HepG2 (cell line): ENCODE results near the gene LILRB5. TPM values are rescaled to one million over a fixed set of nuclear protein-coding genes. Genes with fewer than 3 reads are reported as not detected.
A peak's percentile ranks its signal among the peaks of the same experiment; 100 is the strongest.

ENCODE experiments used
- CC2D1A ChIP-seq: sonication (generic); formaldehyde crosslinking; IDR thresholded peaks from 2 replicates; pipeline ENCODE4 v1.8.1; 2023; ENCODE audit warnings: mild to moderate bottlenecking, missing genetic modification reagents
- ISX ChIP-seq: sonication (generic); formaldehyde crosslinking; conservative IDR thresholded peaks from 2 replicates; pipeline ENCODE4 v1.5.0; 2020; ENCODE audit warnings: missing genetic modification reagents
- KDM5A ChIP-seq: fragments of 200-600 bp; sonication (generic); IDR thresholded peaks from 2 replicates; pipeline ENCODE4 v1.7.0; 2018; ENCODE audit warnings: antibody characterized with exemption, mild to moderate bottlenecking, low read length, borderline replicate concordance
- KDM6A ChIP-seq: IDR thresholded peaks from 2 replicates; pipeline ENCODE4 v1.6.1; 2016; ENCODE audit warnings: low read depth
- NBN ChIP-seq: fragments of 450-650 bp; conservative IDR thresholded peaks from 2 replicates; pipeline ENCODE4 v1.6.1; 2017
- POLR2A ChIP-seq, 2 experiments: IDR thresholded peaks; 2 replicates each; pipeline ENCODE4 v1.6.1; 2011; ENCODE audit warnings: low read depth in 2 of 2, low read length in 2 of 2, mild to moderate bottlenecking in 1 of 2, moderate library complexity in 1 of 2; ENCODE audit not compliant: insufficient read depth in 1 of 2
- PRMT3 ChIP-seq: sonication (generic); formaldehyde crosslinking; IDR thresholded peaks from 2 replicates; pipeline ENCODE4 v1.8.1; 2022; ENCODE audit warnings: low read depth, mild to moderate bottlenecking, moderate library complexity, missing genetic modification reagents, borderline replicate concordance
- SMAD3 ChIP-seq: sonication (generic); formaldehyde crosslinking; IDR thresholded peaks from 2 replicates; pipeline ENCODE4 v1.4.0; 2020; ENCODE audit warnings: missing genetic modification reagents
- TBX2 ChIP-seq: sonication (generic); formaldehyde crosslinking; IDR thresholded peaks from 2 replicates; pipeline ENCODE4 v1.5.0; 2020; ENCODE audit warnings: missing genetic modification reagents, mild to moderate bottlenecking, borderline replicate concordance
- TBX3 ChIP-seq: fragments of 450-650 bp; IDR thresholded peaks from 2 replicates; pipeline ENCODE4 v1.6.1; 2017; ENCODE audit warnings: antibody characterized with exemption, mild to moderate bottlenecking, inconsistent platforms, borderline replicate concordance
- ZNF746 ChIP-seq: sonication (generic); formaldehyde crosslinking; IDR thresholded peaks from 2 replicates; pipeline ENCODE4 v1.8.0; 2022; ENCODE audit warnings: mild to moderate bottlenecking, missing genetic modification reagents
- ZNF816 ChIP-seq: sonication (generic); formaldehyde crosslinking; IDR thresholded peaks from 2 replicates; pipeline ENCODE4 v1.8.0; 2022; ENCODE audit warnings: missing genetic modification reagents, mild to moderate bottlenecking, borderline replicate concordance
- polyA plus RNA-seq, 8 experiments: library from polyadenylated mRNA; depleted of rRNA in 3 of 8; stranded (reverse) in 7 of 8; unstranded in 1 of 8; fragments of >200 nt; fragmentation: Illumina TruSeq in 4 of 8; extraction: Trizol in 4 of 8; gene quantifications; 2 replicates each; pipeline versions ENCODE4 v1.2.1 to v1.2.3, GENCODE V29; 2011 to 2016; ENCODE audit warnings: low read depth in 4 of 8, missing spikeins in 1 of 8, mixed read lengths in 1 of 8; ENCODE audit not compliant: insufficient read depth in 1 of 8
- total RNA-seq, 5 experiments: library from RNA; depleted of rRNA; stranded (reverse); fragments of >200 nt; fragmentation: Illumina TruSeq; extraction: Trizol; gene quantifications; 2 replicates each; pipeline ENCODE4 v1.2.3, GENCODE V29; 2016; ENCODE audit warnings: low read depth in 1 of 5
- TF ChIP-seq, protein P1 (sequence below): sonication (generic); formaldehyde crosslinking; conservative IDR thresholded peaks from 2 replicates; pipeline ENCODE4 v1.4.0; 2020; ENCODE audit warnings: missing genetic modification reagents
- TF ChIP-seq, protein P2 (sequence below), 2 experiments: fragments of 450-650 bp in 1 of 2; sonication (generic) in 1 of 2; formaldehyde crosslinking in 1 of 2; IDR thresholded peaks; 2 replicates each; pipeline versions ENCODE4 v1.6.1 to v1.8.0; 2016 to 2022; ENCODE audit warnings: antibody characterized with exemption in 1 of 2, mild to moderate bottlenecking in 1 of 2, missing genetic modification reagents in 1 of 2
- TF ChIP-seq, protein P3 (sequence below): sonication (generic); formaldehyde crosslinking; IDR thresholded peaks from 2 replicates; pipeline ENCODE4 v1.4.0; 2020; ENCODE audit warnings: mild to moderate bottlenecking, missing genetic modification reagents

Gene LILRB5
- total and polyA plus RNA-seq, 2 of the 13 experiments (the other 11 are each of a cell fraction or from before 2014, with no cell fraction given), result not detected

- TF ChIP-seq, protein P1, sequence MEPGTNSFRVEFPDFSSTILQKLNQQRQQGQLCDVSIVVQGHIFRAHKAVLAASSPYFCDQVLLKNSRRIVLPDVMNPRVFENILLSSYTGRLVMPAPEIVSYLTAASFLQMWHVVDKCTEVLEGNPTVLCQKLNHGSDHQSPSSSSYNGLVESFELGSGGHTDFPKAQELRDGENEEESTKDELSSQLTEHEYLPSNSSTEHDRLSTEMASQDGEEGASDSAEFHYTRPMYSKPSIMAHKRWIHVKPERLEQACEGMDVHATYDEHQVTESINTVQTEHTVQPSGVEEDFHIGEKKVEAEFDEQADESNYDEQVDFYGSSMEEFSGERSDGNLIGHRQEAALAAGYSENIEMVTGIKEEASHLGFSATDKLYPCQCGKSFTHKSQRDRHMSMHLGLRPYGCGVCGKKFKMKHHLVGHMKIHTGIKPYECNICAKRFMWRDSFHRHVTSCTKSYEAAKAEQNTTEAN (CRISPR knock-in tag), result no peak
- TF ChIP-seq, protein P2, sequence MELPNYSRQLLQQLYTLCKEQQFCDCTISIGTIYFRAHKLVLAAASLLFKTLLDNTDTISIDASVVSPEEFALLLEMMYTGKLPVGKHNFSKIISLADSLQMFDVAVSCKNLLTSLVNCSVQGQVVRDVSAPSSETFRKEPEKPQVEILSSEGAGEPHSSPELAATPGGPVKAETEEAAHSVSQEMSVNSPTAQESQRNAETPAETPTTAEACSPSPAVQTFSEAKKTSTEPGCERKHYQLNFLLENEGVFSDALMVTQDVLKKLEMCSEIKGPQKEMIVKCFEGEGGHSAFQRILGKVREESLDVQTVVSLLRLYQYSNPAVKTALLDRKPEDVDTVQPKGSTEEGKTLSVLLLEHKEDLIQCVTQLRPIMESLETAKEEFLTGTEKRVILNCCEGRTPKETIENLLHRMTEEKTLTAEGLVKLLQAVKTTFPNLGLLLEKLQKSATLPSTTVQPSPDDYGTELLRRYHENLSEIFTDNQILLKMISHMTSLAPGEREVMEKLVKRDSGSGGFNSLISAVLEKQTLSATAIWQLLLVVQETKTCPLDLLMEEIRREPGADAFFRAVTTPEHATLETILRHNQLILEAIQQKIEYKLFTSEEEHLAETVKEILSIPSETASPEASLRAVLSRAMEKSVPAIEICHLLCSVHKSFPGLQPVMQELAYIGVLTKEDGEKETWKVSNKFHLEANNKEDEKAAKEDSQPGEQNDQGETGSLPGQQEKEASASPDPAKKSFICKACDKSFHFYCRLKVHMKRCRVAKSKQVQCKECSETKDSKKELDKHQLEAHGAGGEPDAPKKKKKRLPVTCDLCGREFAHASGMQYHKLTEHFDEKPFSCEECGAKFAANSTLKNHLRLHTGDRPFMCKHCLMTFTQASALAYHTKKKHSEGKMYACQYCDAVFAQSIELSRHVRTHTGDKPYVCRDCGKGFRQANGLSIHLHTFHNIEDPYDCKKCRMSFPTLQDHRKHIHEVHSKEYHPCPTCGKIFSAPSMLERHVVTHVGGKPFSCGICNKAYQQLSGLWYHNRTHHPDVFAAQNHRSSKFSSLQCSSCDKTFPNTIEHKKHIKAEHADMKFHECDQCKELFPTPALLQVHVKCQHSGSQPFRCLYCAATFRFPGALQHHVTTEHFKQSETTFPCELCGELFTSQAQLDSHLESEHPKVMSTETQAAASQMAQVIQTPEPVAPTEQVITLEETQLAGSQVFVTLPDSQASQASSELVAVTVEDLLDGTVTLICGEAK (IDR thresholded peaks at IDR 0.05), result no peak
- TF ChIP-seq, protein P2 (CRISPR knock-in tag; IDR thresholded peaks at IDR 0.05), result peak; percentile 55
- TF ChIP-seq PRMT3 (CRISPR knock-in tag) (no peak), CC2D1A (CRISPR knock-in tag) (no peak), ISX (CRISPR knock-in tag) (no peak), ZNF816 (CRISPR knock-in tag) (no peak), POLR2A (IDR thresholded peaks at IDR 0.05; ENCODE audit: insufficient read depth in 1 of 2, low read depth in 2 of 2, low read length in 2 of 2) (no peak), TBX2 (0 out of 2 replicates have a peak, but pooled peaks have one; percentile 45), SMAD3 (CRISPR knock-in tag) (no peak), KDM5A (no peak), NBN (no peak), KDM6A (CRISPR knock-in tag) (no peak), TBX3 (no peak), ZNF746 (CRISPR knock-in tag) (no peak)
- TF ChIP-seq, protein P3, sequence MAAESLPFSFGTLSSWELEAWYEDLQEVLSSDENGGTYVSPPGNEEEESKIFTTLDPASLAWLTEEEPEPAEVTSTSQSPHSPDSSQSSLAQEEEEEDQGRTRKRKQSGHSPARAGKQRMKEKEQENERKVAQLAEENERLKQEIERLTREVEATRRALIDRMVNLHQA (CRISPR knock-in tag), result no peak
Measured at GRCh38 chr19:54231077-54231931, 25.8 kb downstream of the LILRB5 start (continued).
